MCF 10A (cell line): ENCODE results near the gene YBX2. TPM values are rescaled to one million over a fixed set of nuclear protein-coding genes. Genes with fewer than 3 reads are reported as not detected.
A peak's percentile ranks its signal among the peaks of the same experiment; 100 is the strongest.

Experiments
- BruUV-seq: library from RNA; stranded (reverse); fragments of 400-500 nt; replicated peaks from 2 replicates; lab custom pipeline; 2021; lab: Mats Ljungman, UMichigan
- CTCF ChIA-PET: fragments of 300-600 bp; sonication (Branson Sonifier 250); formaldehyde crosslinking; extraction: SDS; loops from one replicate; lab custom pipeline; 2021; ENCODE audit warnings: antibody characterized with exemption, inconsistent platforms; lab: Yijun Ruan, JAX
- POLR2A ChIA-PET: fragments of 300-600, 350-650 bp; sonication (Branson Sonifier 250); formaldehyde crosslinking; extraction: SDS; loops from one replicate; lab custom pipeline; 2020; ENCODE audit warnings: antibody characterized with exemption, inconsistent platforms; lab: Yijun Ruan, JAX
- DNase-seq: peaks from one replicate; pipeline ENCODE4 v3.0.0-alpha.2; 2018; ENCODE audit not compliant: unreplicated experiment
- H3K27ac Mint-ChIP-seq: one replicate; pipeline ENCODE4 v1.8.0; 2022; ENCODE audit warnings: mild to moderate bottlenecking, low read depth, mixed read lengths; ENCODE audit not compliant: unreplicated experiment
- H3K27me3 Mint-ChIP-seq: one replicate; pipeline ENCODE4 v1.8.0; 2022; ENCODE audit warnings: mixed read lengths; ENCODE audit not compliant: insufficient read depth, unreplicated experiment
- H3K36me3 Mint-ChIP-seq: one replicate; pipeline ENCODE4 v1.8.0; 2022; ENCODE audit warnings: mild to moderate bottlenecking, moderate library complexity, mixed read lengths; ENCODE audit not compliant: insufficient read depth, unreplicated experiment
- H3K4me1 Mint-ChIP-seq: one replicate; pipeline ENCODE4 v1.8.0; 2022; ENCODE audit warnings: mixed read lengths; ENCODE audit not compliant: insufficient read depth, unreplicated experiment
- H3K4me3 Mint-ChIP-seq: one replicate; pipeline ENCODE4 v1.8.0; 2022; ENCODE audit warnings: mild to moderate bottlenecking, moderate library complexity, mixed read lengths; ENCODE audit not compliant: unreplicated experiment
- H3K9me3 Mint-ChIP-seq: one replicate; pipeline ENCODE4 v1.8.0; 2022; ENCODE audit warnings: mixed read lengths; ENCODE audit not compliant: unreplicated experiment
- intact Hi-C: fragments of 100-400 bp; cut with micrococcal nuclease; formaldehyde crosslinking; loops from 2 replicates; pipeline ENCODE4 v1.14.1; 2022
- total RNA-seq: library from RNA; stranded (reverse); gene quantifications from 2 replicates; pipeline ENCODE4 v1.2.3, GENCODE V29; 2022
- TF ChIP-seq, protein P1 (sequence below): fragments of 200-600 bp; IDR thresholded peaks from one replicate; pipeline ENCODE4 v1.8.0; 2022; ENCODE audit warnings: antibody characterized with exemption, mild to moderate bottlenecking; ENCODE audit not compliant: unreplicated experiment

The YBX2 gene
- total RNA-seq, 1 experiment from 2014 or later, result 0.40 TPM

- Mint-ChIP-seq H3K27me3 (no peaks in the 10 kb centered on the region), H3K36me3 (peaks cover 53% of the 10 kb centered on the region), H3K4me3 (peak overlapping the region; percentile 73), H3K9me3 (no peaks in the 10 kb centered on the region), H3K27ac (peak overlapping the region; percentile 79), H3K4me1 (peaks cover 33% of the 10 kb centered on the region)
- no TSS peak for BruUV-seq
- intact Hi-C loops, result no loop called here
- POLR2A ChIA-PET, result interaction anchor here (0.5 to 7.7 kb wide), 11 partner anchors 8 to 897 kb away, joined by 3 to 92 read pairs (median 7); partner anchors contain the start of genes ACADVL, CNTROB, CTDNEP1 and DLG4
- TF ChIP-seq, protein P1, sequence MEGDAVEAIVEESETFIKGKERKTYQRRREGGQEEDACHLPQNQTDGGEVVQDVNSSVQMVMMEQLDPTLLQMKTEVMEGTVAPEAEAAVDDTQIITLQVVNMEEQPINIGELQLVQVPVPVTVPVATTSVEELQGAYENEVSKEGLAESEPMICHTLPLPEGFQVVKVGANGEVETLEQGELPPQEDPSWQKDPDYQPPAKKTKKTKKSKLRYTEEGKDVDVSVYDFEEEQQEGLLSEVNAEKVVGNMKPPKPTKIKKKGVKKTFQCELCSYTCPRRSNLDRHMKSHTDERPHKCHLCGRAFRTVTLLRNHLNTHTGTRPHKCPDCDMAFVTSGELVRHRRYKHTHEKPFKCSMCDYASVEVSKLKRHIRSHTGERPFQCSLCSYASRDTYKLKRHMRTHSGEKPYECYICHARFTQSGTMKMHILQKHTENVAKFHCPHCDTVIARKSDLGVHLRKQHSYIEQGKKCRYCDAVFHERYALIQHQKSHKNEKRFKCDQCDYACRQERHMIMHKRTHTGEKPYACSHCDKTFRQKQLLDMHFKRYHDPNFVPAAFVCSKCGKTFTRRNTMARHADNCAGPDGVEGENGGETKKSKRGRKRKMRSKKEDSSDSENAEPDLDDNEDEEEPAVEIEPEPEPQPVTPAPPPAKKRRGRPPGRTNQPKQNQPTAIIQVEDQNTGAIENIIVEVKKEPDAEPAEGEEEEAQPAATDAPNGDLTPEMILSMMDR, result no peak
- peak; percentile 96 for DNase-seq
- CTCF ChIA-PET, result interaction anchor here (0.5 to 1.8 kb wide), 5 partner anchors 13 to 442 kb away, joined by 3 to 7 read pairs (median 4); partner anchors contain the start of gene SLC2A4
Measured at GRCh38 chr17:7258731-7259554, 35.5 kb downstream of the YBX2 start.

DNA sequence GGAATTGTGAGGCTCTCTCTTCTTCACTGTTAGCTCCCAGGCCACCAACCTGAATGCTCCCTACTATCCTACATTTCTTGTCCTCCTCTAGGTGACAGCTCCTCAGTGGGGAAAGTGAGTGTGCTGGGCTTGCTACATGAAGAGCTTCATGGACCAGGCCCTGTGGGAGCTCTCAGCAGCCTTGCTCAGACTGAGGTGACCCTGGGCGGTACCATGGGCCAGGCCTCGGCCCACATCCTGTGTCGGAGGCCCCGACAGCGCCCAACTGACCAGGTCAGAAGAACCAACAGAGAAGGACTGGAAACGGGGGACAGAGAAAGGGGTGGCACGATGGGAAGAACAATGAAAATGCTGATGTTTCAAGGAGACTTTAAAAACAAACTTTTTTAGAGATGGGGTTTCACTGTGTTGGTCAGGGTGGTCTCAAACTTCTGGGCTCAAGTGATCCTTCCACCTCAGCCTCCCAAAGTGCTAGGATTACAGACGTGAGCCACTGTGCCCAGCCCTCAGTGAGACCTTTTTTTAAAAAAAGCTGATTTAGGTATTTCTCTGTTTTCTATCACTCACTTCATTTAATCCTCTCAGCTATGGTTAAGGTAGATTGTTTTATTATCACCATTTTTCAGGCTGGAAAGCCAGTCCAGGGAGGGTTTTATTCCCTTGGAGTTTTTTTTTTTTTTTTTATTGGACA is 37.5 kb downstream of the YBX2 start:
- ChIA-PET POLR2A (interaction anchor here (0.6 to 7.7 kb wide), 5 partner anchors 8 to 617 kb away, joined by 3 to 92 read pairs (median 4); partner anchors contain the start of genes DVL2, GABARAP and PHF23), CTCF (interaction anchor here (0.6 to 1.6 kb wide), 4 partner anchors 9 to 193 kb away, joined by 3 to 7 read pairs (median 3); no protein-coding TSS in a partner anchor)
- no peak overlapping the region for H3K4me3 Mint-ChIP-seq
- peaks cover 29% of the 10 kb centered on the region for H3K4me1 Mint-ChIP-seq
- peaks cover 72% of the 10 kb centered on the region for H3K36me3 Mint-ChIP-seq
- no TSS peak for BruUV-seq
- intact Hi-C loops, result no loop called here
- TF ChIP-seq, protein P1, result no peak
- H3K27ac Mint-ChIP-seq, result peak overlapping the region; percentile 31
- no peaks in the 10 kb centered on the region for H3K27me3 Mint-ChIP-seq
- no peak for DNase-seq
- H3K9me3 Mint-ChIP-seq, result no peaks in the 10 kb centered on the region

GRCh38 chr17:7254511-7254910 is 39.9 kb downstream of the YBX2 start:
- Mint-ChIP-seq H3K9me3 (no peaks in the 10 kb centered on the region), H3K27me3 (no peaks in the 10 kb centered on the region), H3K27ac (no peak overlapping the region), H3K4me1 (peaks cover 25% of the 10 kb centered on the region), H3K4me3 (no peak overlapping the region), H3K36me3 (peaks cover 76% of the 10 kb centered on the region)
- DNase-seq, result no peak
- POLR2A ChIA-PET, result interaction anchor here (0.6 to 7.7 kb wide), 4 partner anchors 13 to 431 kb away, joined by 3 to 92 read pairs (median 4); partner anchors contain the start of genes GABARAP and PHF23
- CTCF ChIA-PET, result interaction anchor here (0.6 to 1.0 kb wide), 2 partner anchors 41 to 75 kb away, joined by 3 to 4 read pairs; no protein-coding TSS in a partner anchor
- intact Hi-C loops, result no loop called here
- BruUV-seq, result no TSS peak
- TF ChIP-seq, protein P1, result no peak
